NB4 (cell line): ENCODE data around the gene CLDN7.

Experiments
- DNase-seq: peaks from one replicate; pipeline ENCODE4 v3.0.0; 2010; ENCODE audit warnings: low read depth
- H3K4me3 ChIP-seq: one replicate; pipeline ENCODE4 v1.5.1; 2011; ENCODE audit warnings: mild to moderate bottlenecking, low read depth, low read length, moderate library complexity
- CTCF ChIP-seq: IDR thresholded peaks from one replicate; pipeline ENCODE4 v1.5.1; 2012; ENCODE audit warnings: low read depth, low read length
- MYC ChIP-seq: IDR thresholded peaks from 2 replicates; pipeline ENCODE4 v1.6.1; 2011; ENCODE audit warnings: low read depth, low read length
- POLR2A ChIP-seq: IDR thresholded peaks from 2 replicates; pipeline ENCODE4 v1.6.1; 2011; ENCODE audit warnings: mild to moderate bottlenecking; ENCODE audit not compliant: insufficient read length; ENCODE audit errors: extremely low read depth
- TF ChIP-seq, protein P1 (sequence below): IDR thresholded peaks from 2 replicates; pipeline ENCODE4 v1.6.1; 2011; ENCODE audit warnings: low read depth, low read length

CLDN7 gene

GRCh38 chr17:7290166-7290565 lies 27.9 kb upstream of the CLDN7 start:
- DNase-seq: no peak
- TF ChIP-seq POLR2A (no peak), MYC (no peak), CTCF (no peak)
- TF ChIP-seq, protein P1, sequence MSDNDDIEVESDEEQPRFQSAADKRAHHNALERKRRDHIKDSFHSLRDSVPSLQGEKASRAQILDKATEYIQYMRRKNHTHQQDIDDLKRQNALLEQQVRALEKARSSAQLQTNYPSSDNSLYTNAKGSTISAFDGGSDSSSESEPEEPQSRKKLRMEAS: no peak
- no peak overlapping the region for H3K4me3 ChIP-seq

DNA sequence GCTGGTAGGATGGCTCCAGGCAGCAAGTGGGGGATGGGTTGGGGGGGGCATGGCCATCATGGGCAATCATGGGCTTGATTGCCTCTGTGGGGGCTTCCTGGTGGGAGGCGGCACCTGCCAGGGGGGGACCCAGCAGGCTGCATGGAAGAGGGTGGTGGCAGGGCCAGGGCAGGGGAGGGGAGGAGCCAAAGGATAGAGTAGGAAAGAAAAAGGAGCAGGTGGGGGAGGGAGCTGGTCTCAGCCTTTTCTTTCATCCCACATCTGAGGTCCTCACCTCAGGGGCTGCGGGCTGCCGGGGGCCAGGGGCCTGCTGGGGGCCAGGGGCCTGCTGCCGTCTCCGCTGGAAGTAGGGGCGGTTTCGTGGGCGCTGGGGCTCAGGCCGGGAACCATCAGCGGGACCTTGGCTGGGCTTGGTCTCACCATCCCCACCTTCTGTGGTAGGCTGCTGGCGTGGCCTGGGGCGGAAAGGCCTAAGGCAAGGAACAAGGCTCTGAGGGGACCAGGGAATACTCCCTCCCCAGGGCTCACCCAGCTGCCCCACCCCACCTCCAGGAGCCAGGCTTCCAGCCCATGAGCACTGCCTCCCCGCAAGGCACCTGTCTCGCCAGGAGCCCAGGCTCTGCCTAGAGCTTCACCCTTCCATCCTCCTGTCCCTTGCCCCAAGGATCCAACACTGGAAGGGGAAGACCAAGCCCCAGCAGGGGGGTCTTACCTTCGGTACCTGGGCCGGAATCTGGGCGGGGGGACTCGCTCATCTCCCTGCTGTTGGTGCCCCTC lies 27.2 kb upstream of the CLDN7 start:
- TF ChIP-seq, protein P1: no peak
- TF ChIP-seq POLR2A (no peak), MYC (no peak), CTCF (no peak)

GRCh38 chr17:7285679-7286078 lies 23.4 kb upstream of the CLDN7 start:
- no peak overlapping the region for H3K4me3 ChIP-seq
- TF ChIP-seq, protein P1: no peak
- TF ChIP-seq MYC: no peak
- TF ChIP-seq CTCF: no peak
- TF ChIP-seq POLR2A: no peak
- no peak for DNase-seq

More for the DNA sequence above, 27.2 kb upstream of the CLDN7 start:
- no peak overlapping the region for H3K4me3 ChIP-seq
- DNase-seq: no peak

GRCh38 chr17:7284911-7285310 lies 22.6 kb upstream of the CLDN7 start:
- DNase-seq: no peak
- TF ChIP-seq POLR2A: no peak
- no peak for TF ChIP-seq CTCF
- TF ChIP-seq, protein P1: no peak
- no peak for TF ChIP-seq MYC
- no peak overlapping the region for H3K4me3 ChIP-seq

- no peak overlapping the region for H3K4me3 ChIP-seq
- DNase-seq: peak; percentile 23
- TF ChIP-seq MYC (no peak), CTCF (no peak), POLR2A (no peak)
- TF ChIP-seq, protein P1: no peak
These were observed 21.4 kb upstream of the CLDN7 start for GRCh38 chr17:7283471-7284216.
